Measurements from ENCODE around the gene MYCBP2. TPM values are rescaled to one million over a fixed set of nuclear protein-coding genes. Genes with fewer than 3 reads are reported as not detected.

The MYCBP2 gene
- total RNA-seq, 2 experiments from 2014 or later: 97.5 to 101 TPM

DNA sequence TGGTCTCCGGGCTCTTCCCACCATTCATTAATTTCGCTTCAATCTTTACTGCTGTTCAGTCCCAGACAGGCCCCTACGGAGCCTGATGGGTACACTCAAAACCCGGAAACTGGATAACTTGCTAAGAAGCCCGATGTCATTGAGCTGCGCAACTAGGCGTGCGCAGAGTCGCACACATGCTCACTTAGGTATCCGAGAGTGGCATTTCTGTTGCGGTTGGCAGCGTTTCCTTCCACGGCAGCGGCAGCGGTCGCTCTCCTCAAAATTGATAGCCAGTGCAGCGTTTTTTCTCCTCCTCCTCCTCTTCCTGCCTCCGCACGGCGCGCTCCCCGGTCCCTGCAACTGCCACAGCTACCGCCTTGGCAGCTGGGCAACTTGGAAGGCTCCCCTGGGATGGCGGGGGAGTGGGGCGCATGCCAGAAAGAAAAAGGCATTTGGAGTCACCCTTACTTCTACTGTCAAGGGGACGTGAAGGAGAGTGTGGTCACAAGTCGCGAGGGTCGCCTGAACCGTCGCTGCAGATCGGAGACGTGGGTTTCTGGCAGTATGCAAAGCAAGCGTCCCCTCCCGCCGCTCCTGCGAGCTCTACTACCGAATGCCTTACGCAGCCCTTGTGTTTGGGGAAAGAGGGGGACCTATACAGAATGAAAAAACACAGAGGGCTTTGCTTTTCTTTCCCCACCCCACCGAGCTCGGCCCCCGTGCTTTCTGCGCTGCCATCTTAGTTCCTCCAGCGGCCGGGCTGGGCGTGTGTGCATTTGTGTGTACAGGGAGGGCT lies 2.4 kb upstream of the MYCBP2 start:
- POLR2A ChIA-PET: interaction anchor here (0.9 to 2.8 kb wide), 12 partner anchors 9 to 337 kb away, joined by 3 to 43 read pairs (median 4); partner anchors contain the start of genes CLN5 and FBXL3
- Mint-ChIP-seq H3K27ac (peak overlapping the region; percentile 95), H3K4me3 (peak overlapping the region; percentile 81), H3K36me3 (ENCODE audit: low read depth) (peaks cover 13% of the 10 kb centered on the region), H3K9me3 (no peaks in the 10 kb centered on the region), H3K4me1 (ENCODE audit: low read depth) (peaks cover 29% of the 10 kb centered on the region), H3K27me3 (peaks cover 1% of the 10 kb centered on the region)
- TF ChIP-seq, protein P1, sequence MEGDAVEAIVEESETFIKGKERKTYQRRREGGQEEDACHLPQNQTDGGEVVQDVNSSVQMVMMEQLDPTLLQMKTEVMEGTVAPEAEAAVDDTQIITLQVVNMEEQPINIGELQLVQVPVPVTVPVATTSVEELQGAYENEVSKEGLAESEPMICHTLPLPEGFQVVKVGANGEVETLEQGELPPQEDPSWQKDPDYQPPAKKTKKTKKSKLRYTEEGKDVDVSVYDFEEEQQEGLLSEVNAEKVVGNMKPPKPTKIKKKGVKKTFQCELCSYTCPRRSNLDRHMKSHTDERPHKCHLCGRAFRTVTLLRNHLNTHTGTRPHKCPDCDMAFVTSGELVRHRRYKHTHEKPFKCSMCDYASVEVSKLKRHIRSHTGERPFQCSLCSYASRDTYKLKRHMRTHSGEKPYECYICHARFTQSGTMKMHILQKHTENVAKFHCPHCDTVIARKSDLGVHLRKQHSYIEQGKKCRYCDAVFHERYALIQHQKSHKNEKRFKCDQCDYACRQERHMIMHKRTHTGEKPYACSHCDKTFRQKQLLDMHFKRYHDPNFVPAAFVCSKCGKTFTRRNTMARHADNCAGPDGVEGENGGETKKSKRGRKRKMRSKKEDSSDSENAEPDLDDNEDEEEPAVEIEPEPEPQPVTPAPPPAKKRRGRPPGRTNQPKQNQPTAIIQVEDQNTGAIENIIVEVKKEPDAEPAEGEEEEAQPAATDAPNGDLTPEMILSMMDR (IDR thresholded peaks at IDR 0.05): no peak
- CTCF ChIA-PET: interaction anchor here (0.7 to 8.5 kb wide), 5 partner anchors 9 to 367 kb away, joined by 3 to 85 read pairs (median 5); no protein-coding TSS in a partner anchor
- peak; percentile 70 for ATAC-seq
- intact Hi-C loops (cut with micrococcal nuclease): loop anchor here (5.0 to 10.0 kb wide), 4 partner anchors 37 to 305 kb away; partner anchors contain the start of gene FBXL3
- peak; percentile 97 for DNase-seq

- ATAC-seq (peak; percentile 2), DNase-seq (no peak)
- peaks cover 1% of the 10 kb centered on the region for H3K27me3 Mint-ChIP-seq
- peaks cover 17% of the 10 kb centered on the region for H3K36me3 Mint-ChIP-seq (ENCODE audit: low read depth)
- TF ChIP-seq, protein P1 (IDR thresholded peaks at IDR 0.05): no peak
- peak overlapping the region; percentile 95 for H3K27ac Mint-ChIP-seq
- intact Hi-C loops (cut with micrococcal nuclease): loop anchor here (5.0 to 10.0 kb wide), 4 partner anchors 36 to 304 kb away; partner anchors contain the start of gene FBXL3
- peak overlapping the region; percentile 81 for H3K4me3 Mint-ChIP-seq
- H3K9me3 Mint-ChIP-seq: no peaks in the 10 kb centered on the region
- peaks cover 34% of the 10 kb centered on the region for H3K4me1 Mint-ChIP-seq (ENCODE audit: low read depth)
- POLR2A ChIA-PET: interaction anchor here (0.9 to 2.8 kb wide), 8 partner anchors 13 to 337 kb away, joined by 3 to 43 read pairs (median 6); partner anchors contain the start of genes CLN5 and FBXL3
- CTCF ChIA-PET: interaction anchor here (0.7 to 8.5 kb wide), 3 partner anchors 9 to 149 kb away, joined by 3 to 85 read pairs (median 3); no protein-coding TSS in a partner anchor
Observed at GRCh38 chr13:77328819-77329132, 1.9 kb upstream of the MYCBP2 start.

DNA sequence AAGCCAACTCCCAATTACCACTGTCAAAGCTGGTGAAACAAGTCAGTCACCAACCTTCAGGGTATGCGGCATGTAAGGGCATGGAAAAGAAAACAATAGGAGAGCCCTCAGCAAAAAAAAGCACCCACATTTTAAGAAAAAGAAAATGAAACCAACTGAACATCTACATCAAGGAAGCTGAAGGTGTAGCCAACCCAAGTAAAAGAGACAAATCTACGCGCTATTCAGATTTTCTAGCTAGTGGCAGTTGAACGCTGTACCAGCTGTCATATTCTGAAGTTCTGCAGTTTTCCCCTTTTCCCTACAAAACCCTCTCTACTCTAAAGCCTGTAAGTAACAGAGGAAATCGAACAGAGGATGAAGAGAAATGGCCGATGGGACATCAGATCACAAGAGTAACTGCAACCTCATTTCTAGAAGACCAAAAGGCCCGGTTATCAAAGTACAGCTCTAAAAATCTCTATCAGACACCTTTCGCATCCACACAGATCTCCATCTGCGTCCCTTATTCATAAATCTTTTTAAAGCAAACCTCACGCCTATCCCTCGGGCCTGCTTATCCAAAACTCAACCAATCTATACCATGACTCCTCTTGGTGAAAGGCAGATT lies 1.4 kb downstream of the MYCBP2 start:
- Mint-ChIP-seq H3K4me3 (peak overlapping the region; percentile 97), H3K27ac (peak overlapping the region; percentile 97), H3K4me1 (ENCODE audit: low read depth) (peaks cover 62% of the 10 kb centered on the region), H3K36me3 (ENCODE audit: low read depth) (peaks cover 18% of the 10 kb centered on the region), H3K27me3 (peaks cover 1% of the 10 kb centered on the region), H3K9me3 (no peaks in the 10 kb centered on the region)
- ChIA-PET POLR2A (interaction anchor here (0.7 to 4.0 kb wide), 14 partner anchors 8 to 316 kb away, joined by 3 to 22 read pairs (median 4); no protein-coding TSS in a partner anchor), CTCF (interaction anchor here (0.7 to 8.5 kb wide), 9 partner anchors 8 to 152 kb away, joined by 3 to 85 read pairs (median 4); no protein-coding TSS in a partner anchor)
- ATAC-seq (no peak), DNase-seq (no peak)
- TF ChIP-seq, protein P1 (IDR thresholded peaks at IDR 0.05): no peak
- intact Hi-C loops (cut with micrococcal nuclease): loop anchor here (5.0 to 10.0 kb wide), 4 partner anchors 33 to 301 kb away; partner anchors contain the start of gene FBXL3

DNA sequence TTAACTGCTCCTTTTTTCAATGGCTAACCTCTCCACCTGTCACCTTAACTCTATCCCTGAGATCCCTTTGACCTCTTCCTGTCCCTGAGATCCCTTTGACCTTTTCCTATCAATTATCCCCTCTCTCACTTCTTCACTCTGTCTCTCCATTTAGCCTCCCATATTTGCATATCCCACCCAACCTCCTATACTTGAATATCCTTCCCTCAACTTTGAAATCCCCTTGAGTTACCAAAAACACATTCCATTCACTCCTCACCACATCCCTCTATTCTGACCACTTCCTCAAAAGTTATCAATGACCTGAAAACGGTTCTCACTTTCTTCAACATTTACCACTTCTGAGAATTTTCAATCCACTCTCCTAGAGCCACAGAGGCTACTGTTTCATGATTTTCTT lies 3.0 kb downstream of the MYCBP2 start:
- intact Hi-C loops (cut with micrococcal nuclease): loop anchor here (10.0 kb wide), 1 partner anchor 299 kb away; the partner anchor contains the start of gene FBXL3
- H3K27ac Mint-ChIP-seq: peak overlapping the region; percentile 59

More for the DNA sequence above, 3.0 kb downstream of the MYCBP2 start:
- no peak for ATAC-seq
- TF ChIP-seq, protein P1 (IDR thresholded peaks at IDR 0.05): no peak
- peak overlapping the region; percentile 97 for H3K4me3 Mint-ChIP-seq
- ChIA-PET CTCF (interaction anchor here (8.5 kb wide), 1 partner anchor 154 kb away, joined by 85 read pairs; no protein-coding TSS in a partner anchor), POLR2A (interaction anchor here (4.0 kb wide), 1 partner anchor 13 kb away, joined by 22 read pairs; no protein-coding TSS in a partner anchor)
- H3K9me3 Mint-ChIP-seq: no peaks in the 10 kb centered on the region
- peaks cover 20% of the 10 kb centered on the region for H3K36me3 Mint-ChIP-seq (ENCODE audit: low read depth)
- H3K27me3 Mint-ChIP-seq: peaks cover 1% of the 10 kb centered on the region
- peaks cover 76% of the 10 kb centered on the region for H3K4me1 Mint-ChIP-seq (ENCODE audit: low read depth)
- no peak for DNase-seq

Measured in activated CD8-positive, alpha-beta T cell treated with anti-CD3 and anti-CD28 coated beads for 36 hours (primary cell).